Stimulated activated naive CD8-positive, alpha-beta T cell treated with anti-CD3 and anti-CD28 coated beads, Interleukin-15, amount 100 ng/mL, for 72 hours (primary cell): ENCODE results near the gene CDH10.

Experiments used
- ATAC-seq: fragments of 150-1000 bp; cut with Tn5 transposase; 2 replicates; pipeline ENCODE4 v1.10.0; 2021; ENCODE audit warnings: mild to moderate bottlenecking, moderate library complexity
- DNase-seq, 2 donors: peaks; one replicate each; pipeline ENCODE4 v3.0.0; 2021 to 2022
- H3K27ac Mint-ChIP-seq, 2 donors: one replicate each; pipeline ENCODE4 v1.8.0; 2022; ENCODE audit warnings: mild to moderate bottlenecking in 2 of 2, mixed read lengths in 2 of 2, moderate library complexity in 2 of 2
- H3K27me3 Mint-ChIP-seq: one replicate; pipeline ENCODE4 v1.8.0; 2022; ENCODE audit warnings: mixed read lengths
- H3K4me1 Mint-ChIP-seq: one replicate; pipeline ENCODE4 v1.8.0; 2022; ENCODE audit warnings: mild to moderate bottlenecking, mixed read lengths
- H3K4me3 Mint-ChIP-seq, 2 donors: one replicate each; pipeline ENCODE4 v1.8.0; 2022; ENCODE audit warnings: mild to moderate bottlenecking in 2 of 2, mixed read lengths in 2 of 2, moderate library complexity in 1 of 2
- H3K9me3 Mint-ChIP-seq, 2 donors: one replicate each; pipeline ENCODE4 v1.8.0; 2022; ENCODE audit warnings: mixed read lengths in 2 of 2

The CDH10 gene

DNA sequence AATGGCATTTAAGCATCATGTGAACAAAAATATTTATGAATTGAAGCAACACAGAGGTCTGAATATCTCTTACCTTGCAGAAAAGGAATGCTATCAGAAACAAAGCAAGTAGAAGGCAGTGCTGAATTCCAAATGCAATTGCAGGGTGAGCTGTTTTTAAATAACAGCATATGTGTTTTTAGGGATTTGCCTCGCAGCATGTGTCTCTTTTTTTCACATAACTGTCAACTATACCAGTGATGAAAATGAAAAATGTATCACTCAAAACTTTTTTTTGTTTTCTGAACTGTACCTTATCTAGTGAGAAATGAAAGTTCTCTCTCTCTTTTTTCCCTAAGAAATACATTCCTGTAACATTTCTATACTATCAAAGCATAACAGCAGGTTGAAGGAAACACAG is 21.2 kb downstream of the CDH10 start:
- Mint-ChIP-seq H3K9me3 (peaks cover 0 to 6% of the 10 kb centered on the region in 2 donors), H3K4me1 (no peaks in the 10 kb centered on the region), H3K27ac (no peak overlapping the region), H3K27me3 (no peaks in the 10 kb centered on the region), H3K4me3 (no peak overlapping the region)
- ATAC-seq (no peak), DNase-seq (no peak)

GRCh38 chr5:24623031-24623430 is 21.7 kb downstream of the CDH10 start:
- DNase-seq (no peak), ATAC-seq (no peak)
- Mint-ChIP-seq H3K27me3 (no peaks in the 10 kb centered on the region), H3K4me3 (no peak overlapping the region), H3K9me3 (peaks cover 0 to 7% of the 10 kb centered on the region in 2 donors), H3K4me1 (no peaks in the 10 kb centered on the region), H3K27ac (no peak overlapping the region)

DNA sequence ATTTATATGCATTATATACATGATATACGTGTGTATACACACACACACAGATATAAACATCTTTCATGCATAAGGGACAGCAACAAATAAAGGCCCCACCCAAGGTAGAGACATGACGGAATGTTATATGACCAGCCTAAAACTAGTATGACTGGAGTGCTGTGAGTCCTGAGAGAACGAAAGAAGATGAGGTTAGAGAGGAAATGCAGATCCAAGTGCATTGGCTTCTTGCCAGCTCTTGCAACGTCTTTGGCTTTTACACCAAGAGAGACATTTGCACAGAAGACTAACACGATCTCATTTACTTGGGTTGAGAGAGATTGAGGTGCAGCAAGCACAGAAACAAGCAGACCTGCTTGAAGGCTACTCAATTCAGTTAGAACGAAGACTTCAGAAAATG is 23.0 kb downstream of the CDH10 start:
- peaks cover 0 to 7% of the 10 kb centered on the region in 2 donors for H3K9me3 Mint-ChIP-seq
- no peak overlapping the region for H3K4me3 Mint-ChIP-seq
- ATAC-seq (no peak), DNase-seq (no peak)
- H3K4me1 Mint-ChIP-seq: no peaks in the 10 kb centered on the region
- H3K27ac Mint-ChIP-seq: no peak overlapping the region
- no peaks in the 10 kb centered on the region for H3K27me3 Mint-ChIP-seq

- no peak overlapping the region for H3K27ac Mint-ChIP-seq
- H3K4me1 Mint-ChIP-seq: no peaks in the 10 kb centered on the region
- DNase-seq: no peak
- H3K4me3 Mint-ChIP-seq: no peak overlapping the region
- no peaks in the 10 kb centered on the region for H3K27me3 Mint-ChIP-seq
- ATAC-seq: no peak
- H3K9me3 Mint-ChIP-seq: peaks cover 0 to 7% of the 10 kb centered on the region in 2 donors
Observed at GRCh38 chr5:24616566-24616965, 28.2 kb downstream of the CDH10 start.

DNA sequence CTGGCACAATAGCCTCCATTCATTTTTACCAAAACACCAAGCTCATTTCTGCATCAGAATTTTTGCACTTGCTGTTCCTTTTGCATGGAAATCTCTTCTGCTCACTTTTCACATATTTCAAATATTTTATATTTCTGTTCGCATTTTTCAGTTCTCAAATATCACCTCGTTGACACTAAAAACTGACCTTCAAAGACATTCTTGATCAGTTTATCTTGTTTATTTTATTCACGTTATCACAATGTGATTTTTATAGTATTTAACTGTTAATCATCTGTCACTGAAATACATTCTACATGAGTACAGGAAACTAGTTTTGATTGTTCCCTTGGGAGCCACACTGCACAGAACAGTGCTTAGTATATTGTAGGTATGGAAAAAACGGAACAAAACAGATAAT is 29.6 kb downstream of the CDH10 start:
- H3K27me3 Mint-ChIP-seq: no peaks in the 10 kb centered on the region
- no peaks in the 10 kb centered on the region for H3K4me1 Mint-ChIP-seq
- no peak overlapping the region for H3K4me3 Mint-ChIP-seq
- no peak overlapping the region for H3K27ac Mint-ChIP-seq
- H3K9me3 Mint-ChIP-seq: peaks cover 0 to 7% of the 10 kb centered on the region in 2 donors
- ATAC-seq (no peak), DNase-seq (no peak)

DNA sequence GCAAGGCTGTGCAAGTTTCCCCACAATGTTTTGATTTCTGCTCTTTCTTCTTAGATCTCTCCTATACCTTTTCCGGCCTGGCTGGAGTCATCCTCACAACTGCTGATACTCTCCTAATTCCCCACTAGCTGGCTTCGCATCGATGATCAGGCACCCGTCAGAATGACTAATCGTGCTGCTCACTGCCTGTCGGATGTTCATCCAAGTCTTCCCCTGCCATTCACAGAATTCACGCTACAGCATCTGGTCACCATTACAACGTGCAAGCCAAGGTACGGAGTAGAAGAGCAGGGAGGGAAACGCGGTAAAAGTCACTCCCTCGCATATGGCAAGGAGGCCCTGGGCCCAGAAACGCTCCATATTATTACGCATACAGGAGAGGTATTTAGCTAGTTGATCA is 35.1 kb downstream of the CDH10 start:
- H3K9me3 Mint-ChIP-seq: peaks cover 0 to 4% of the 10 kb centered on the region in 2 donors

GRCh38 chr5:24606971-24607370 is 37.8 kb downstream of the CDH10 start:
- no peak for ATAC-seq
- H3K4me3 Mint-ChIP-seq: no peak overlapping the region
- no peaks in the 10 kb centered on the region for H3K27me3 Mint-ChIP-seq
- H3K9me3 Mint-ChIP-seq: peaks cover 0 to 4% of the 10 kb centered on the region in 2 donors
- H3K27ac Mint-ChIP-seq: no peak overlapping the region
- H3K4me1 Mint-ChIP-seq: no peaks in the 10 kb centered on the region
- no peak for DNase-seq

More for the DNA sequence above, 35.1 kb downstream of the CDH10 start:
- H3K4me1 Mint-ChIP-seq: no peaks in the 10 kb centered on the region
- no peak overlapping the region for H3K4me3 Mint-ChIP-seq
- H3K27me3 Mint-ChIP-seq: no peaks in the 10 kb centered on the region
- H3K27ac Mint-ChIP-seq: no peak overlapping the region
- ATAC-seq (no peak), DNase-seq (no peak)

DNA sequence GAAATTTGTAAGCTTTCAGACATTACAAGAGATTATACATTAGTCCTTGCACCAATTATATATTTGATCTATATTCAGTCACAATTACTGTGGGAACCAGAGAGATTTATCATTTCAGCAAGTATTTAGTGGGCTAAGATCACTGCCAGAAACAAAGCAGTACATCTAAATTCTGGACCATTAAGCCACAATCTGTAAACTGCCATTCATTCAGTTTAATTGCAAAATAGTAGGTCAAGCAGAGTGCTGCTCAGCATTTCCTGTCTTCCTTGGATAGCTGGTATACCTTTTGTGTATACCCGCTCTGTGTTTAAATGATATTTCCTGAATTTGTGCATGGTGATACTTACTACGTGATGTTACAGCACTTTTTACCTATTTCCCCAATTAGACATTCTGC is 42.6 kb downstream of the CDH10 start:
- Mint-ChIP-seq H3K4me1 (no peaks in the 10 kb centered on the region), H3K9me3 (peaks cover 0 to 10% of the 10 kb centered on the region in 2 donors), H3K27ac (no peak overlapping the region), H3K4me3 (no peak overlapping the region), H3K27me3 (no peaks in the 10 kb centered on the region)
- DNase-seq (no peak), ATAC-seq (no peak)

DNA sequence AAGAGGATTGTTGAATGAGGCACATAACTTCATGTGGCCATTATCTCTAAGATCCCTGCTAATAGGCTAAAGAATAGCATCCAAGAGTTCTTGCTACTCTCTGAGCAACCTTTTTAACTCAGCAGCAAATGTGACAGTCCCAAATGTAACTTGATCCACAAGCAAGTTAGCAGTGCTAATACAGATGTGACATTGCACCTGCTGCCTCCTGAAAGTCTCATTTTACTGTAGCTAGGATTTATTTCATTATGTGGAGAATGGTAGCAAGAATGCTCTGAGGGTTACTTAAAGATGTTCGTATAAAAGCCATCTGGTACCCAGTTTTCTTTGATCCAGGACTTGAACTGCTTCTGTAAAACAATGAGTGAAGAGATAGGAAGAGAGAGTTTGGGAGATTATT is 45.8 kb downstream of the CDH10 start:
- Mint-ChIP-seq H3K27ac (no peak overlapping the region), H3K4me3 (no peak overlapping the region), H3K27me3 (no peaks in the 10 kb centered on the region), H3K4me1 (no peaks in the 10 kb centered on the region), H3K9me3 (peaks cover 0 to 9% of the 10 kb centered on the region in 2 donors)
- no peak for ATAC-seq
- no peak for DNase-seq

DNA sequence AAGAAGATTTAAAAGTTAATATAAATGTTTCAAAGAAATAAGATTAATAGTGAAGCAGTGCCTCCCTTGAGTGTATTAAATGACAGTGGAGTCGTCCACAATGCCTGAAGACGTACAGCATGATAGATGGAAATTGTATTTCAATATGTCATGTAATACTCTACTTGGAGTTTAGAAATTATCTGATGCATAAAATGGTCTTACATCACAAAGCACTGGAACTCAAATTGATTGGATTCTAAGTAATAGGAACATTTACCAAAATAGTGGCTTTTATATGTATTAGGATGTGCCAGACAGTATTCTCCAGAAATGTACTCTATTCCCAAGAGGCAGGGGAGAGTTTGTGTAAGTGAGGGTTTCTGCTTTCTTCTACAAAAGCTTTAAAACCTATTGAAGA is 49.4 kb downstream of the CDH10 start:
- peaks cover 0 to 5% of the 10 kb centered on the region in 2 donors for H3K9me3 Mint-ChIP-seq
- no peaks in the 10 kb centered on the region for H3K27me3 Mint-ChIP-seq
- DNase-seq: no peak
- H3K4me1 Mint-ChIP-seq: no peaks in the 10 kb centered on the region
- H3K4me3 Mint-ChIP-seq: no peak overlapping the region
- ATAC-seq: no peak
- H3K27ac Mint-ChIP-seq: no peak overlapping the region

DNA sequence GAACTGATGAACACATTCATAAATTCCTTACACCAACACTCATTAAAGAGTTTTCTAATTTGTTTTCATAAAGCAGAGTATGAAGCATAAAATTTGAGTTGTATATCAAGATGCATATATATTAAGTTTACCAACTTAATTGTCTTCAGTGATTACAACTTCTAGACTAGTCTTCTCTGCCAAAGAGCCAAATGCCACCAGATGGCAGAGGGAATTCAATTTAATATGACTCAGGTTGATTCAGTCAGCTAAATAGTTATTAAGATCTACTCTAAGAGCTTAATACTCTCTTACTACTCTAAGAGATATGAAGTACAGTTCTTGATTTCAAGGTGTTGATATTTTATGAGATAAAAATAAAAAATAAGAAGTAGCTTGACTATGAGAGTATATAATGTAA is 53.4 kb downstream of the CDH10 start:
- Mint-ChIP-seq H3K9me3 (no peaks in the 10 kb centered on the region), H3K4me1 (no peaks in the 10 kb centered on the region), H3K27ac (no peak overlapping the region), H3K4me3 (no peak overlapping the region), H3K27me3 (no peaks in the 10 kb centered on the region)
- ATAC-seq (no peak), DNase-seq (no peak)

GRCh38 chr5:24589566-24589965 is 55.2 kb downstream of the CDH10 start:
- H3K27ac Mint-ChIP-seq: no peak overlapping the region
- H3K4me3 Mint-ChIP-seq: no peak overlapping the region
- DNase-seq (no peak), ATAC-seq (no peak)
- no peaks in the 10 kb centered on the region for H3K4me1 Mint-ChIP-seq
- no peaks in the 10 kb centered on the region for H3K27me3 Mint-ChIP-seq
- H3K9me3 Mint-ChIP-seq: no peaks in the 10 kb centered on the region

GRCh38 chr5:24585751-24586150 is 59.0 kb downstream of the CDH10 start:
- Mint-ChIP-seq H3K27me3 (no peaks in the 10 kb centered on the region), H3K4me1 (no peaks in the 10 kb centered on the region), H3K4me3 (no peak overlapping the region), H3K9me3 (peaks cover 7 to 12% of the 10 kb centered on the region in 2 donors), H3K27ac (no peak overlapping the region)
- DNase-seq: no peak
- ATAC-seq: no peak

GRCh38 chr5:24571302-24571701 is 73.5 kb downstream of the CDH10 start:
- H3K9me3 Mint-ChIP-seq: peaks cover 5 to 8% of the 10 kb centered on the region in 2 donors
- ATAC-seq (no peak), DNase-seq (no peak)
- no peaks in the 10 kb centered on the region for H3K4me1 Mint-ChIP-seq
- no peak overlapping the region for H3K4me3 Mint-ChIP-seq
- H3K27ac Mint-ChIP-seq: no peak overlapping the region
- no peaks in the 10 kb centered on the region for H3K27me3 Mint-ChIP-seq

- DNase-seq: no peak
- Mint-ChIP-seq H3K27me3 (no peaks in the 10 kb centered on the region), H3K9me3 (no peaks in the 10 kb centered on the region), H3K4me1 (no peaks in the 10 kb centered on the region), H3K4me3 (no peak overlapping the region), H3K27ac (no peak overlapping the region)
- no peak for ATAC-seq
Observed at GRCh38 chr5:24566933-24567332, 77.8 kb downstream of the CDH10 start.

- no peak for DNase-seq
- no peak for ATAC-seq
- H3K9me3 Mint-ChIP-seq: peaks cover 10 to 12% of the 10 kb centered on the region in 2 donors
- H3K4me3 Mint-ChIP-seq: no peak overlapping the region
- no peak overlapping the region for H3K27ac Mint-ChIP-seq
- no peaks in the 10 kb centered on the region for H3K27me3 Mint-ChIP-seq
- no peaks in the 10 kb centered on the region for H3K4me1 Mint-ChIP-seq
Observed at GRCh38 chr5:24555229-24555628, 89.5 kb downstream of the CDH10 start.

- no peak for DNase-seq
- H3K9me3 Mint-ChIP-seq: peaks cover 0 to 6% of the 10 kb centered on the region in 2 donors
- H3K27me3 Mint-ChIP-seq: no peaks in the 10 kb centered on the region
- ATAC-seq: no peak
- no peak overlapping the region for H3K27ac Mint-ChIP-seq
- H3K4me3 Mint-ChIP-seq: no peak overlapping the region
- H3K4me1 Mint-ChIP-seq: no peaks in the 10 kb centered on the region
Observed at GRCh38 chr5:24547132-24547531, 97.6 kb downstream of the CDH10 start.
